Lower lobe of right lung (tissue), 2 donors: ENCODE results near the gene RAPH1. TPM values are rescaled to one million over a fixed set of nuclear protein-coding genes. Genes with fewer than 3 reads are reported as not detected.

ENCODE experiments used
- ATAC-seq, 2 donors: fragments of 200-7000 bp; cut with Tn5 transposase; one replicate each; pipeline ENCODE4 v1.9.1; 2020 to 2022; ENCODE audit warnings: mild to moderate bottlenecking in 2 of 2, moderate library complexity in 2 of 2
- DNase-seq: peaks from one replicate; pipeline ENCODE4 v3.0.0-alpha.2; 2020
- H3K27ac ChIP-seq: fragments of 200-600 bp; one replicate; pipeline ENCODE4 v1.8.0; 2022
- H3K27me3 ChIP-seq: fragments of 200-600 bp; one replicate; pipeline ENCODE4 v1.8.0; 2022; ENCODE audit warnings: low read depth
- H3K36me3 ChIP-seq: fragments of 200-600 bp; one replicate; pipeline ENCODE4 v1.8.0; 2022; ENCODE audit warnings: mild to moderate bottlenecking
- H3K4me1 ChIP-seq: fragments of 200-600 bp; one replicate; pipeline ENCODE4 v1.8.0; 2022
- H3K4me3 ChIP-seq: fragments of 200-600 bp; one replicate; pipeline ENCODE4 v1.8.0; 2022; ENCODE audit warnings: mild to moderate bottlenecking
- H3K9me3 ChIP-seq: fragments of 200-600 bp; one replicate; pipeline ENCODE4 v1.8.0; 2022
- CTCF ChIP-seq: fragments of 200-600 bp; IDR thresholded peaks from one replicate; pipeline ENCODE4 v1.8.0; 2022; ENCODE audit warnings: antibody characterized with exemption, mild to moderate bottlenecking
- intact Hi-C: fragments of 100-400 bp; cut with DNase I; formaldehyde crosslinking; loops from one replicate; pipeline ENCODE4 v1.11.0; 2022
- total RNA-seq: library from RNA; stranded (reverse); fragmentation: NEBNext Ultra II Directional; extraction: Animal tissue kit (Norgen Biotek cat#: 25700); gene quantifications from one replicate; pipeline ENCODE4 v1.2.1, GENCODE V29; 2021
- donor health status: DM: no; HTN: yes; CAD: no; lungs with severe emphysema.

The RAPH1 gene
- total RNA-seq, 1 donor from 2014 or later, result 63.8 TPM

GRCh38 chr2:203407496-203407895, 127.6 kb downstream of the RAPH1 start:
- no peak overlapping the region for H3K4me3 ChIP-seq
- ATAC-seq (no peak), DNase-seq (no peak)
- H3K27me3 ChIP-seq, result no peaks in the 10 kb centered on the region
- no peak for TF ChIP-seq CTCF
- intact Hi-C loops, result no loop called here
- peaks cover 5% of the 10 kb centered on the region for H3K4me1 ChIP-seq
- H3K27ac ChIP-seq, result no peak overlapping the region
- H3K36me3 ChIP-seq, result peaks cover 60% of the 10 kb centered on the region
- no peaks in the 10 kb centered on the region for H3K9me3 ChIP-seq

GRCh38 chr2:203404996-203405395, 130.1 kb downstream of the RAPH1 start:
- no peak for TF ChIP-seq CTCF
- DNase-seq, result no peak
- H3K36me3 ChIP-seq, result peaks cover 53% of the 10 kb centered on the region
- no peaks in the 10 kb centered on the region for H3K27me3 ChIP-seq
- H3K4me1 ChIP-seq, result no peaks in the 10 kb centered on the region
- no peaks in the 10 kb centered on the region for H3K9me3 ChIP-seq
- intact Hi-C loops, result no loop called here
- no peak for ATAC-seq
- no peak overlapping the region for H3K4me3 ChIP-seq
- no peak overlapping the region for H3K27ac ChIP-seq

- Histone ChIP-seq H3K4me1 (no peaks in the 10 kb centered on the region), H3K36me3 (peaks cover 30% of the 10 kb centered on the region)
These were observed 134.1 kb downstream of the RAPH1 start for GRCh38 chr2:203400805-203401585.

GRCh38 chr2:203399031-203399430, 136.1 kb downstream of the RAPH1 start:
- intact Hi-C loops, result no loop called here
- no peak for DNase-seq
- Histone ChIP-seq H3K36me3 (peaks cover 25% of the 10 kb centered on the region), H3K4me3 (no peak overlapping the region), H3K9me3 (no peaks in the 10 kb centered on the region), H3K27me3 (no peaks in the 10 kb centered on the region), H3K4me1 (no peaks in the 10 kb centered on the region), H3K27ac (no peak overlapping the region)
- ATAC-seq, result no peak
- TF ChIP-seq CTCF, result no peak

More at GRCh38 chr2:203400805-203401585, 134.1 kb downstream of the RAPH1 start:
- Histone ChIP-seq H3K27ac (no peak overlapping the region), H3K9me3 (no peaks in the 10 kb centered on the region), H3K27me3 (no peaks in the 10 kb centered on the region), H3K4me3 (no peak overlapping the region)
- TF ChIP-seq CTCF, result no peak
- no peak for DNase-seq
- intact Hi-C loops, result no loop called here
- no peak for ATAC-seq

- no peak for TF ChIP-seq CTCF
- Histone ChIP-seq H3K4me1 (no peaks in the 10 kb centered on the region), H3K27me3 (no peaks in the 10 kb centered on the region), H3K4me3 (no peak overlapping the region), H3K36me3 (peaks cover 7% of the 10 kb centered on the region), H3K27ac (no peak overlapping the region), H3K9me3 (no peaks in the 10 kb centered on the region)
- DNase-seq, result no peak
- no peak for ATAC-seq
- intact Hi-C loops, result no loop called here
These were observed 138.4 kb downstream of the RAPH1 start for GRCh38 chr2:203396667-203397066.
